NCI-H2196 (cell line): Measurements from ENCODE around the gene TNFRSF25.
"Not testable (repeated sequence)": the region's sequence is repeated elsewhere in the genome, so short reads cannot be mapped to it uniquely, and the experiment has no call there.

ENCODE experiments used
- DNase-seq: peaks from one replicate; lab custom pipeline; 2025; ENCODE audit not compliant: unreplicated experiment; lab: John Stamatoyannopoulos, UW

The TNFRSF25 gene

GRCh38 chr1:6470132-6471085, 4.4 kb upstream of the TNFRSF25 start:
- DNase-seq = no peak

- DNase-seq = no peak
Measured at GRCh38 chr1:6468729-6469461, 2.9 kb upstream of the TNFRSF25 start.

GRCh38 chr1:6467744-6468688, 2.0 kb upstream of the TNFRSF25 start:
- DNase-seq = no peak

- no peak for DNase-seq
Measured at GRCh38 chr1:6467224-6467623, 1.3 kb upstream of the TNFRSF25 start.

DNA sequence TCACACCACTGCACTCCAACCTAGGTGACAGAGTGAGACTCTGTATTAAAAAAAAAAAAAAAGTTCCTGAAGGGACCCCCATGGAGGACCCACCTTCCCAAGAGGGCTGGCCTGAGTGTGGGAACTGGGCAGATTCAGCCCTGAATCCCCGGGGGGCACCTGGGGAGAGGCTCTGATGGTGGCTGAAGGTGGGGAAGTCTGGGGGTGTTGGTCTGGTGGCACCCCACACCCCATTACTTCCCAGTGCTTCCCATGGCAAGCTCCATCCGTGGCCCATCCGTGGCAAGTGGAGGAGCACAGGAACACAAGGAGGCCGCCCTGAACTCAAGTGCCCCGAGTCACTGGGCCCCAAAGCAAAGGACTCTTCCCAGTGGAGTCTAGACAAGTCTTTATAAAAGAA, 778 bp upstream of the TNFRSF25 start:
- DNase-seq = no peak

- no peak for DNase-seq
Measured at GRCh38 chr1:6465461-6466005, 440 bp downstream of the TNFRSF25 start.

GRCh38 chr1:6464915-6465314, 1.1 kb downstream of the TNFRSF25 start:
- no peak for DNase-seq

- DNase-seq = peak; percentile 80
Measured at GRCh38 chr1:6464514-6464836, 1.5 kb downstream of the TNFRSF25 start.

DNA sequence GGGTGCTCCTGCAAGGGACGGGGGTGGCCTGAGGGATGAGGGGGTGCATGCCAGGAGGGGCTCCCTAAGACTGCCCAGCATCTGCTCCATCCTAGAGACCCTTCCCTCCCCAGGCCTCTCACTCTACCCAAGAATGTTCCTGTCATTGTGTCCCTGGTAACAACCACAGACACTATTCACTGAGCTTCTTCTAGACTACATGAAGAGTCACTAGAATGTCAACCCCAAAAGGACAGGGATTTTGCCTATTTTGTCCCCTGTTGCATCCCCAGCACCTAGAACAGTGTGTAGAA, 2.9 kb downstream of the TNFRSF25 start:
- no peak for DNase-seq

GRCh38 chr1:6462412-6463119, 3.4 kb downstream of the TNFRSF25 start:
- no peak for DNase-seq

DNA sequence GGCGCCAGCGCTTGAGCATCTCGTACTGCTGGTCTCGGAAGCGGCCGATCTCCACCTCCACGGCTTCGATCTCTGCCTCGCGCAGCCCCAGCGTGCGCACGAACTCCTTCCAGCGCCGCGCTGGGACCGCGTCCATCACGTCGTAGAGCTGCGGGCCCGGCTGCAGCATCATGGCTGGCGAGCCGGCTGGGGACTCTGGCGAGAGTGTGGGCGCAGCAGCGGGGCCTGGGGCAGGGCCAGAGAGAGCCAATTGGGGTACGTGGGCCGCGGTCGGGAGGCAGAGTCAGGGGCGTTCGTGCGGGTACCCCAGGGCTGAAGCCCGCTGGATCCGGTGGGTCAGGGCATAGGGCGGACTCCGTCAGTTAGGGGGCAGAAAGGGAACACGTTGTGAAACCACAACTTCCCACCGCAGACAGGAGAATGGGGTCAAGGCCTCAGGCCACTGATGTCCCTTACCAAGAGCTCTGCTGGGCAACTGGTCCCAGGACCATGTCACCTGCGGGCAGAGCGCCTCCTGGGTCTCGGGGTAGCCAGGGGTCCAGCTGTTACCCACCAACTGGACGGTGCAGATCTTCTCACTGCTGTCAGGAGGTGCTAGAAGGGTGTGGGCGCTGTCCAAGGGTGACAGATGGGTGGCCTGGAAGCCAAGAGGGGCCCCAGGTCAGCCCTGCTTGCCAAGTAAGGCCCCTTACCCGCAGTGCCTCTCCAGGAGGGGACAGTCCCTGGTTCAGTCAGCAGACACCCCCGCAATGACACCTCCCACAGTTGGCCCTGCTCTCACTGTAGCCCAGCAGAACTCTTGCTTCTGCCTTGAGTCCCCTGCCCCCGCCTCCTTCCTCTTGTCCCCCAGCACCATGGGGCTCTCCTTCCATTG, 4.2 kb downstream of the TNFRSF25 start:
- DNase-seq = no peak

- no peak for DNase-seq
Measured at GRCh38 chr1:6461051-6461530, 4.9 kb downstream of the TNFRSF25 start.

DNA sequence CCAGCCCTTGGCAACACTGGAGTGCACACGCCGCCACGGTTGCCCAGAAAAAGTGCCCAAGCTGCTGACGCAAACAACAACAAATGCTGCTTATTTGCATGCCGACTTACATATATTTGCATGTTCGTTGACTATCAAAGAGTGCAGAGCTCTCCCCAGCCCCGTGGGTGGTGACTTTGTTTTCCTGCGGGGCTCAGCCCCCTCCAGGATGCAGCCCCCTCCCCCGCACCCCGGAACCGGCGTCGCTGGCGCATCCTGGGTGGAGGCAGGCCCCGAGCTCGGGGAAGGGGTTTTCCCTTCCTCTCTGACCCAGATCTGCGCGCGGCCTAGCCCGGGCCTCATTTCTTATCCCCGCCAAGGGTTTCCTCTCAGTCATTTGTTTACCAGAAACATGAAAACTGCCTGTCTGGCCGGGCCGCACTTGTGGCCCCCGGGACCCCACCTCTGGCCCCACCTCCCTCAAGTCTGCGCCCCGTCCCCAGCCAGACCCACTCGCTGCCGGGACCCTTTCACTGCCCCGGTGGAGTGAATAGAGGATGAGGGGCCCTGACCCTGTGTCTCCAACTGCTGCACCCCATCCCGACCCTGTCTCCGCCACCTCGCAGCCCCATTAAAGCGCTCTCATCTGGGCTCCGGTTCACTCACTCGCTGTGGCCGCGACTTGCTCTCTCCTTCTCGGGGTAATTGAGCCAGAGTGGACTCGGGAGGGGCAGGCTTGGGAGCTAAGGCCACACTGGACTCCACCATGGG, 5.5 kb downstream of the TNFRSF25 start:
- DNase-seq = no peak

GRCh38 chr1:6459850-6460265, 6.1 kb downstream of the TNFRSF25 start:
- no peak for DNase-seq

DNA sequence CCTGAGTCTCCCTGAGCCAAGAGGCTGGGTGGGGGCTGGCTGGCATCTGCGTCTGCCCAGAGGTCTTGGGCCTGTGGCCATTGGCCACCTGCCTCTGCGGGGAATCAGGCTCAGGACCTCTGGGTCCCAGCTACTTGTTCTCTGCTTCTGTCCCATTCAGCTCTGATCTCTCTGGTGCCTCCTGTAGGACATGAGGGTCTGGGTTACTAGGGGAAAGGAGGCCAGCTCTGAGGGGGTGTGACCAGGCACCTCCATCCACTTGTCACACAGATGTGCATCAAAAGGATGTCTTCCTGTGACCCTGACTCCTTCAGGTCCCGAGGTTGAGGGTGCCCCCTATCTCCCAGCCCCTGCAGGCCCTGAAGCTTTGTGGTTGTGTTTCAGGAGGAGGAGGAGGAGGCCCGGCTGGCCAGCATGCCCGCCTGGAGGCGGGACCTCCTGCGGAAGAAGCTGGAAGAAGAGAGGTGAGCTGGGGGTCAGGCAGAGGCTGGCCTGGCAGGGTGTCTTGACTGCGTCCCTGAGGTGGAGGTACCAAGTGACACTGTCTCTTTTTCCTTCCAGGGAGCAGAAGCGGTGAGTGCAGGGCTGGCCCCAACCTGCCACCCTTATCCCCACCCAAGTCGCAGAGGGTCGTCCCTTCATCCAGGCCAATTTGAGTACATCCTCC, 9.0 kb downstream of the TNFRSF25 start:
- no peak for DNase-seq

GRCh38 chr1:6455752-6456520, 10.0 kb downstream of the TNFRSF25 start:
- DNase-seq = not testable (repeated sequence)
